ENCODE results near the gene PCNX3. TPM values are rescaled to one million over a fixed set of nuclear protein-coding genes. Genes with fewer than 3 reads are reported as not detected.

The PCNX3 gene
- total RNA-seq, 3 donors from 2014 or later: 42.5 to 53.4 (median 47.5) TPM

DNA sequence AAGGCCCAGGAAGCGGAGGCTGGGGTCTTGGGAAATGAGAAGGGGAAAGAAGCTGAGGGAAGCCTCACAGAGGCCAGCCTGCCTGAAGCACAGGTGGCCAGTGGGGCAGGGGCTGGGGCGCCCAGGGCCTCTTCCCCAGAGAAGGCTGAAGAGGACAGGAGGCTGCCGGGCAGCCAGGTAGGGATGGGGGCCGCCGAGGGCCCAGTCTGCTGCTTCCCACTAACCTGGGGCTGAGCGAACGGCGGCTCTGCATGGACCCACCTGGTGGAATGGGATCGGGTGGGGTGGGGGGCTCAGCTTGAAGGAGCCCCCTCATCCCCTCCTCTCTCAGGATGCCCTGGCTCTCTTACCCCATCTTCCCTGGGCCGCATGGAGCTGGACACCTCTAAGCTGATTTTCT is 32.0 kb upstream of the PCNX3 start:
- TF ChIP-seq CTCF (IDR thresholded peaks at IDR 0.05): no peak

DNA sequence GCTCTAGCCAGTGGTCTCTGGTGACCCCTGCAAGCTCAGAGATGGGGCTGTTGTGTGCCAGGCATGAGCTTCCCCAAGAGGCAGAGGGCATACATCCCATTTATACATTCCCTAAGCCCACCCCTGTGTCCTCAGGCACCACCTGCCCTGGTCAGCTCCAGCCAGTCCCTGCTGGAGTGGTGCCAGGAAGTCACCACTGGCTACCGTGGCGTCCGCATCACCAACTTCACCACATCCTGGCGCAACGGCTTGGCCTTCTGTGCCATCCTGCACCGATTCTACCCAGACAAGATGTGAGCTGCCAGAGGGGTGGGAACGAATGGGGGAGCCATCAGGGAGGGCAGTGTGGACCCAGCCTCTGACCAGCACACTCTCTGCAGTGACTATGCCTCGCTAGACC is 31.5 kb upstream of the PCNX3 start:
- no peak for ATAC-seq
- Histone ChIP-seq H3K4me3 (no peak overlapping the region), H3K4me1 (ENCODE audit: low read depth) (peaks cover 15% of the 10 kb centered on the region), H3K9me3 (no peaks in the 10 kb centered on the region), H3K36me3 (ENCODE audit: low read depth) (no peaks in the 10 kb centered on the region)
- no peak for DNase-seq
- TF ChIP-seq CTCF (IDR thresholded peaks at IDR 0.05): no peak
- intact Hi-C loops (cut with DNase I, micrococcal nuclease): no loop called here

More for the DNA sequence above, 32.0 kb upstream of the PCNX3 start:
- H3K36me3 ChIP-seq (ENCODE audit: low read depth): no peaks in the 10 kb centered on the region
- peaks cover 18% of the 10 kb centered on the region for H3K4me1 ChIP-seq (ENCODE audit: low read depth)
- no peak for DNase-seq
- H3K9me3 ChIP-seq: no peaks in the 10 kb centered on the region
- intact Hi-C loops (cut with DNase I, micrococcal nuclease): no loop called here
- ATAC-seq: no peak
- H3K4me3 ChIP-seq: no peak overlapping the region

DNA sequence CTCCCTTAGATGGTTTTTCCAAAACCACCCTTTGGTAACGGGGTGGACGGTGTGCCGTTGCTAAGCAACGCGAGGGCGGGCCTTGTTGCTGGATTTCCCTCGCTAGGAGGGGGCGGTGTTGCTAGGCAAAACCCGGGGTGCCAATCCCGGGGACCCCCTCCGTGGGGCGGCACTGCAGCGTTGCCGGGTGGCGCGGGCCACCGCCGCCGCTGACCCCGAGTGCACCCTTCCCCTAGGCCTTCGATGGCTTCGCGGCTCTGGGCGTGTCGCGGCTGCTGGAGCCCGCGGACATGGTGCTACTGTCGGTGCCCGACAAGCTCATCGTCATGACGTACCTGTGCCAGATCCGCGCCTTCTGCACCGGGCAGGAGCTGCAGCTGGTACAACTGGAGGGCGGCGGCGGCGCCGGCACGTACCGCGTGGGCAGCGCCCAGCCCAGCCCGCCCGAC is 30.8 kb upstream of the PCNX3 start:
- Histone ChIP-seq H3K4me3 (no peak overlapping the region), H3K4me1 (ENCODE audit: low read depth) (peaks cover 15% of the 10 kb centered on the region), H3K9me3 (no peaks in the 10 kb centered on the region), H3K36me3 (ENCODE audit: low read depth) (no peaks in the 10 kb centered on the region)
- no peak for ATAC-seq
- no peak for DNase-seq
- TF ChIP-seq CTCF (IDR thresholded peaks at IDR 0.05): no peak
- intact Hi-C loops (cut with DNase I, micrococcal nuclease): no loop called here

GRCh38 chr11:65585396-65586246 is 30.0 kb upstream of the PCNX3 start:
- ATAC-seq (no peak), DNase-seq (no peak)
- peaks cover 15% of the 10 kb centered on the region for H3K4me1 ChIP-seq (ENCODE audit: low read depth)
- TF ChIP-seq CTCF (IDR thresholded peaks at IDR 0.05): no peak
- no peaks in the 10 kb centered on the region for H3K36me3 ChIP-seq (ENCODE audit: low read depth)
- intact Hi-C loops (cut with DNase I, micrococcal nuclease): no loop called here
- H3K4me3 ChIP-seq: no peak overlapping the region
- H3K9me3 ChIP-seq: no peaks in the 10 kb centered on the region

GRCh38 chr11:65586247-65586630 is 29.3 kb upstream of the PCNX3 start:
- Histone ChIP-seq H3K36me3 (ENCODE audit: low read depth) (no peaks in the 10 kb centered on the region), H3K9me3 (no peaks in the 10 kb centered on the region), H3K4me1 (ENCODE audit: low read depth) (peaks cover 15% of the 10 kb centered on the region), H3K4me3 (no peak overlapping the region)
- ATAC-seq (no peak), DNase-seq (no peak)
- TF ChIP-seq CTCF (IDR thresholded peaks at IDR 0.05): no peak
- intact Hi-C loops (cut with DNase I, micrococcal nuclease): no loop called here
